HCT116 (cell line): ENCODE results near the gene SLC17A5.

Source experiments
- ATF3 ChIP-seq: IDR thresholded peaks from 2 replicates; pipeline ENCODE4 v1.6.1; 2012
- ELF1 ChIP-seq: IDR thresholded peaks from 2 replicates; pipeline ENCODE4 v1.6.1; 2012; ENCODE audit warnings: low read depth, borderline replicate concordance
- EZH2 ChIP-seq: fragments of 200-600 bp; sonication (generic); IDR thresholded peaks from 2 replicates; pipeline ENCODE4 v1.6.1; 2017; ENCODE audit warnings: antibody characterized with exemption, mixed run types
- EZH2phosphoT487 ChIP-seq: fragments of 200-600 bp; IDR thresholded peaks from 2 replicates; pipeline ENCODE4 v1.6.1; 2018; ENCODE audit warnings: antibody characterized with exemption, borderline replicate concordance
- POLR2A ChIP-seq: IDR thresholded peaks from 2 replicates; pipeline ENCODE4 v1.7.0; 2011; ENCODE audit warnings: borderline replicate concordance; ENCODE audit not compliant: insufficient read depth, insufficient read length; ENCODE audit errors: extremely low read depth
- POLR2AphosphoS5 ChIP-seq: IDR thresholded peaks from 2 replicates; pipeline ENCODE4 v1.6.1; 2011; ENCODE audit warnings: mild to moderate bottlenecking, low read depth, low read length, moderate library complexity
- SIN3A ChIP-seq: IDR thresholded peaks from 2 replicates; pipeline ENCODE4 v1.6.1; 2012; ENCODE audit warnings: low read depth
- SP1 ChIP-seq: IDR thresholded peaks from 2 replicates; pipeline ENCODE4 v1.6.1; 2012; ENCODE audit warnings: low read depth
- SRF ChIP-seq: IDR thresholded peaks from 2 replicates; pipeline ENCODE4 v1.6.1; 2012; ENCODE audit warnings: low read depth
- YY1 ChIP-seq: IDR thresholded peaks from 2 replicates; pipeline ENCODE4 v1.6.1; 2011; ENCODE audit warnings: low read length, low read depth, moderate library complexity, mild to moderate bottlenecking; ENCODE audit not compliant: insufficient replicate concordance; ENCODE audit errors: extremely low read depth
- TF ChIP-seq, protein P1 (sequence below), 3 experiments: fragments of 200-600 bp in 1 of 3; sonication (generic) in 1 of 3; IDR thresholded peaks in 2 of 3; conservative IDR thresholded peaks in 1 of 3; 2 replicates each; pipeline ENCODE4 v1.5.1; 2012 to 2017; ENCODE audit warnings: low read depth in 2 of 3, low read length in 2 of 3, antibody characterized with exemption in 1 of 3, borderline replicate concordance in 1 of 3, control low read depth in 1 of 3, mild to moderate bottlenecking in 1 of 3, mixed read lengths in 1 of 3, mixed run types in 1 of 3, moderate library complexity in 1 of 3; ENCODE audit not compliant: insufficient read depth in 1 of 3
- TF ChIP-seq, protein P2 (sequence below): IDR thresholded peaks from 2 replicates; pipeline ENCODE4 v1.6.1; 2012; ENCODE audit warnings: low read depth

DNA sequence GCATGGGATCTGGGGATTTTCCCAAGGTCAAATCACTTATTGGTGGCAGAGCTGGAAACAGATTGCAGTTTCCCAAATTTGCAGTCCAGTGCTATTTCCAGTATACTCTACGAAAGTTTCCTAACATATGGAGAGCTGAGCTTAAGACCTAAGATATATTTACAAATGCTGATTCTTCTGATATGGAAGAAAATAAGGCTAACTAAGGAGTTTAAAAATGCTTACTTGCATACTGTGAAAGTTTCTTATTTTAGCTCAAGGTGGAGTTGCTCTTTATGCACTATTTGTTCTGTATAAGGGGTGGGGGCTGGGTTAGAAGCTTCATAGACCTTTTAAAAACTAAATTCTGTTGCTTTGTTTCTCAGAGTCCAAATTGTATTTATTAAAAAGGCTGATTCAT is 49.7 kb upstream of the SLC17A5 start:
- no peak for TF ChIP-seq YY1
- no peak for TF ChIP-seq SRF
- TF ChIP-seq, protein P1, sequence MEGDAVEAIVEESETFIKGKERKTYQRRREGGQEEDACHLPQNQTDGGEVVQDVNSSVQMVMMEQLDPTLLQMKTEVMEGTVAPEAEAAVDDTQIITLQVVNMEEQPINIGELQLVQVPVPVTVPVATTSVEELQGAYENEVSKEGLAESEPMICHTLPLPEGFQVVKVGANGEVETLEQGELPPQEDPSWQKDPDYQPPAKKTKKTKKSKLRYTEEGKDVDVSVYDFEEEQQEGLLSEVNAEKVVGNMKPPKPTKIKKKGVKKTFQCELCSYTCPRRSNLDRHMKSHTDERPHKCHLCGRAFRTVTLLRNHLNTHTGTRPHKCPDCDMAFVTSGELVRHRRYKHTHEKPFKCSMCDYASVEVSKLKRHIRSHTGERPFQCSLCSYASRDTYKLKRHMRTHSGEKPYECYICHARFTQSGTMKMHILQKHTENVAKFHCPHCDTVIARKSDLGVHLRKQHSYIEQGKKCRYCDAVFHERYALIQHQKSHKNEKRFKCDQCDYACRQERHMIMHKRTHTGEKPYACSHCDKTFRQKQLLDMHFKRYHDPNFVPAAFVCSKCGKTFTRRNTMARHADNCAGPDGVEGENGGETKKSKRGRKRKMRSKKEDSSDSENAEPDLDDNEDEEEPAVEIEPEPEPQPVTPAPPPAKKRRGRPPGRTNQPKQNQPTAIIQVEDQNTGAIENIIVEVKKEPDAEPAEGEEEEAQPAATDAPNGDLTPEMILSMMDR (IDR thresholded peaks at IDR 0.05 in 2 of 3, conservative IDR thresholded peaks at IDR 0.05 in 1 of 3; ENCODE audit: borderline replicate concordance in 1 of 3, insufficient read depth in 1 of 3, low read depth in 2 of 3, low read length in 2 of 3): no peak
- no peak for TF ChIP-seq ELF1
- TF ChIP-seq SIN3A: no peak
- no peak for TF ChIP-seq POLR2AphosphoS5
- TF ChIP-seq EZH2phosphoT487: no peak
- TF ChIP-seq POLR2A: no peak
- no peak for TF ChIP-seq EZH2
- TF ChIP-seq SP1: no peak
- TF ChIP-seq, protein P2, sequence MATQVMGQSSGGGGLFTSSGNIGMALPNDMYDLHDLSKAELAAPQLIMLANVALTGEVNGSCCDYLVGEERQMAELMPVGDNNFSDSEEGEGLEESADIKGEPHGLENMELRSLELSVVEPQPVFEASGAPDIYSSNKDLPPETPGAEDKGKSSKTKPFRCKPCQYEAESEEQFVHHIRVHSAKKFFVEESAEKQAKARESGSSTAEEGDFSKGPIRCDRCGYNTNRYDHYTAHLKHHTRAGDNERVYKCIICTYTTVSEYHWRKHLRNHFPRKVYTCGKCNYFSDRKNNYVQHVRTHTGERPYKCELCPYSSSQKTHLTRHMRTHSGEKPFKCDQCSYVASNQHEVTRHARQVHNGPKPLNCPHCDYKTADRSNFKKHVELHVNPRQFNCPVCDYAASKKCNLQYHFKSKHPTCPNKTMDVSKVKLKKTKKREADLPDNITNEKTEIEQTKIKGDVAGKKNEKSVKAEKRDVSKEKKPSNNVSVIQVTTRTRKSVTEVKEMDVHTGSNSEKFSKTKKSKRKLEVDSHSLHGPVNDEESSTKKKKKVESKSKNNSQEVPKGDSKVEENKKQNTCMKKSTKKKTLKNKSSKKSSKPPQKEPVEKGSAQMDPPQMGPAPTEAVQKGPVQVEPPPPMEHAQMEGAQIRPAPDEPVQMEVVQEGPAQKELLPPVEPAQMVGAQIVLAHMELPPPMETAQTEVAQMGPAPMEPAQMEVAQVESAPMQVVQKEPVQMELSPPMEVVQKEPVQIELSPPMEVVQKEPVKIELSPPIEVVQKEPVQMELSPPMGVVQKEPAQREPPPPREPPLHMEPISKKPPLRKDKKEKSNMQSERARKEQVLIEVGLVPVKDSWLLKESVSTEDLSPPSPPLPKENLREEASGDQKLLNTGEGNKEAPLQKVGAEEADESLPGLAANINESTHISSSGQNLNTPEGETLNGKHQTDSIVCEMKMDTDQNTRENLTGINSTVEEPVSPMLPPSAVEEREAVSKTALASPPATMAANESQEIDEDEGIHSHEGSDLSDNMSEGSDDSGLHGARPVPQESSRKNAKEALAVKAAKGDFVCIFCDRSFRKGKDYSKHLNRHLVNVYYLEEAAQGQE: no peak
- TF ChIP-seq ATF3: no peak
